Astrocyte (in vitro differentiated cells and primary cell): ENCODE results near the gene XPC.

Experiments used
- CTCF ChIP-seq: IDR thresholded peaks from 2 replicates; pipeline ENCODE4 v1.5.1; 2011; ENCODE audit warnings: low read depth, mild to moderate bottlenecking, inconsistent platforms, low read length, moderate library complexity; ENCODE audit not compliant: insufficient read depth
- EZH2 ChIP-seq: IDR thresholded peaks from 2 replicates; pipeline ENCODE4 v1.6.1; 2012; ENCODE audit warnings: mild to moderate bottlenecking, low read length, inconsistent platforms; ENCODE audit not compliant: insufficient read depth

- TF ChIP-seq CTCF (no peak), EZH2 (no peak)
Observed at GRCh38 chr3:14175383-14176037, 2.9 kb downstream of the XPC start.
